Skeletal muscle cell (primary cell): ENCODE results near the gene SEMA3G.

Experiments
- DNase-seq: peaks from one replicate; pipeline ENCODE4 v3.0.0-alpha.2; 2010; ENCODE audit warnings: low read depth
- H3K4me3 ChIP-seq: 2 replicates; pipeline ENCODE4 v1.5.1; 2011; ENCODE audit warnings: low read depth, mild to moderate bottlenecking, control low read depth, low read length, moderate library complexity

The SEMA3G gene

GRCh38 chr3:52480768-52481715 is 36.1 kb upstream of the SEMA3G start:
- DNase-seq = no peak
- H3K4me3 ChIP-seq = no peak overlapping the region

- no peak overlapping the region for H3K4me3 ChIP-seq
- no peak for DNase-seq
Observed at GRCh38 chr3:52479877-52480575, 35.1 kb upstream of the SEMA3G start.

GRCh38 chr3:52479037-52479876 is 34.4 kb upstream of the SEMA3G start:
- no peak overlapping the region for H3K4me3 ChIP-seq
- DNase-seq = no peak

DNA sequence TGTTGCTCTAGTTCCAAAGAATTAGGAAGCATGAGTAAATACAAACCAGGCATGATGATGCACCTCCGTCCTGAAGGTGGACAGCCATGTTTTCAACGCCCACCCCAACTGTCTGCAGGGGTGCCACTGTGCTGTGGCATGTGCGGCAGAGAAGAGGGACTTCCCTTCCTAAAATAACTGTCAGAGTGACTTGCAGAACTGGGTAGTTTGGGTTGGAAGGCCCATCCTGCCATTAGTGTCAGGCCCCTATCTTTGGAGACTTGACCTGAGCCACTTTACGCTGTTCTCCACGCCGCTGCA is 32.8 kb upstream of the SEMA3G start:
- DNase-seq = no peak
- H3K4me3 ChIP-seq = no peak overlapping the region

DNA sequence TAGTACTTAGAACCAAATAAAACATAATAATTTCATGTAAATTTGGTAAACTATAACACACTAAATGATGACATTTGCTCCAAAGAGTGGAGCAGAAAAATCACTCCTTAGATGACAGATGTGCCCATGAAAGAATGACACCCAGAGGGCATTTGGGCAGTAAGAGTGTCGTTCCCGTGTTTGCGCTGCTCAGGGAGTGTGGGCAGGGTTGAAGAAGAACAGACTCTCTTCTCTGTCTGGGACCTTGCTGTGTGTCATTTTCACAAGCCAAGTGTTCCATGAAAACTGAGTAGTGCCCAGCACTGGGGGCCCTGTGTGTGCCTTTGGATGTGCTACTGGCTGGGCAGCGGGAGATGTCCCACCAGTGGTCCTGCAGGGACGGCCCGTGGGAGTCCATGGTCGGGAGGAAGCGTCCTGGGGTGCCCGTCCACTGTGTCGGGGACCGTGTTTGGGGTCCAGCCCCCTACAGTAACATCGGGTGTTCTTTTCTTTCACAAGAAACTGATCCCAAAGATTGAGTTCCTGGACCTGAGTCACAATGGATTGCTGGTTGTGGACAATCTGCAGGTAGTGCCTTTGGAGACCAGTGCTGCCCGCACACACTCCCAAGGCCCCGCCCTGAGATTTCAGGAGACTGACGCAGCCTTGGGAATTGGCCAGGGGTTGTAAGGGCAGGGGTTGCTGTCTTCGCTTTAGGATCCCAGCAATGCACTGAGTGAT is 32.3 kb upstream of the SEMA3G start:
- H3K4me3 ChIP-seq = no peak overlapping the region
- no peak for DNase-seq

- no peak overlapping the region for H3K4me3 ChIP-seq
- no peak for DNase-seq
Observed at GRCh38 chr3:52473026-52473425, 28.1 kb upstream of the SEMA3G start.

DNA sequence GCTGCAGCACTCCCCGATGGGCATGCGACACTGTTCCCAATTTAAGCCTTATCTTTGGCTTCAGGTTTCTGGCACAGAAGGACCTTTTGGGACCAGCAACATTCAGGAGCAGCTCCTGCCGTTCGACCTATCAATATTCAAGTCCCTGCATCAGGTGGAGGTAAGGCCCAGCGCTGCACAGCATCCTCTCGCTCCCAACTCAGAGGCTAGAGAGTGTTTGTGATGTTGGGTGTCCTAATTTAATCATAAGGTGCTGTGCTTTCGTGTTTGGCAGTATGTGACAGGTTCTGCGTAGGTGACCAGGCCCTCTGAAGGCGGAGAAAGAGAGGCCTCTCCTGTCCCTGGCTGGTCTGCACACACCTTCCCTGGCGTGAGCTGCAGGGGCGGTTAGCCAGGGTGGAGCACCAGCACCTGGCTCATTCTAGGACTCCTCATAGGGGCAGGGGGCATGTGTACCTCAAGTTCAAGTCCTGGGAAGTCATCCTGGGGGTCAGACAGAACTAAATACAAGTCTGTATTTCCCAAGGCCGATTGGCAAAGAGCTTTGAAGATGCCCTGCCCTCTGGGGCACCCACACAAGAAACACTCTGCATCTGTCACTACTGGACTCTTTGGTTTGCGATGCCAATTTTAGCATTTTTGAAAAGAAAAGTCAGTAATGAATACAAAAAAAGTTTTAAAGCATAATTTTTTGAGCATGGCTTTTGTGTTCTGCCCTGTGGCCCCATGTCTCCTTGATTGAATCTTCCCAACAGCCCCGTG is 27.5 kb upstream of the SEMA3G start:
- DNase-seq = no peak
- H3K4me3 ChIP-seq = no peak overlapping the region

DNA sequence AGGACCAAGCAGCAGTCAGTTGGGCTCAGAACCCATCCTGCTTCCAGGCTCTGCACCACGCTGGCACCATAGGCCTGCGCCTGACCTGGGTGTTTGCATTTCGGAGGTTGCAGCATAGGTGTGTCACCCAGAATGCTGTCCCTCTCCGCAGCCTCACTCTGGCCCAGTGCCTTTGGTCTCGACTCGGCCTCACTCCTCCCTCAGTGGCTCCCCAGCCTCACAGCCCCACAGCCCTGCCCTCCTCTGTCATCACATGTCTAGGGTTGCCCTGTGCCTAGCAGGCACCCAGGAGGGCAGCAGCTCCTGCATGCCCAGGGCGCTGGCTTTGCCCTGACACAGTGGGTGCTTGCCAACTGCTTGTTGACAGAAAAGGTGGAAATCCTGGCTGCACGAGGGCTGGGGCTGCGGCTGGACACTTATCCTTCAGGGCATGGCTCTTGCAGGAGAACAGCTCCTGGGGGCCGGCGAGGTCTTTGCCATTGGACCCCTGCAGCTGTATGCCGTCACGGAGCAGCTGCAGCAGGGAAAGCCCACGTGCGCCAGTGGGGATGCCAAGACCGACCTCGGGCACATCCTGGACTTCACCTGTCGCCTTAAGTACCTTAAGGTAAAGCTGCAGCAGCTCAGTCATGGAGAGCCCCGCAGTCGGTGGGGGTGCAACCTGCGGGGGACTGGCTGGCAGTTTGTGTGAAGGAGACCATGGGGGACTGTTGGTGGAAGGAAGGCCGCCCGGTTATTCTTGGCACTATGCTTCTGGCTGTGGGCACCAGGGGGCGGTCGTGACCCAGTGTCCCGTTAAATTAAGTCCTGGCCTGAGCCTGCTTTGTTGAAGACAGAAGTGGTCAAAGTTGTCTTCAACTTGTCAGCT is 26.7 kb upstream of the SEMA3G start:
- no peak for DNase-seq
- no peak overlapping the region for H3K4me3 ChIP-seq

- H3K4me3 ChIP-seq = no peak overlapping the region
- DNase-seq = no peak
Observed at GRCh38 chr3:52470920-52471319, 26.0 kb upstream of the SEMA3G start.

DNA sequence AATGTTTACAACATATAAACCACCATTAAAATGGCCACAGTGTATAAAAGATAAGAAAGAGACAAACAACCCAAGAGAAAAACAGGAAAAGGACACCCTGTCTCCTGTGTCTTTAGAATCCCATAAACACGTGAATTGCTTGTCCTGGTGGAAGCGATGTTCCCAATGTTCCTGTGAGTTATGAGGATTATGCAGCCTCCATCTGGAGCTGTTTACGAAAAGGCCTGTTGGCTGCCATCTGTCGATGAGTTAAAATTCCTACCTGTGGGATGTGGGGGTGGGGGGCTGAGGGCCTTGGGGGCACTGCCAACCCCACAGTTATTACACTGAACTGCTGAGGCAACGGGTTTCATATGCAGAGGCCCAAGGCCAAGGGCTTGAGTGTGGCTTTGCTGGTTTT is 24.1 kb upstream of the SEMA3G start:
- DNase-seq = no peak
- no peak overlapping the region for H3K4me3 ChIP-seq

DNA sequence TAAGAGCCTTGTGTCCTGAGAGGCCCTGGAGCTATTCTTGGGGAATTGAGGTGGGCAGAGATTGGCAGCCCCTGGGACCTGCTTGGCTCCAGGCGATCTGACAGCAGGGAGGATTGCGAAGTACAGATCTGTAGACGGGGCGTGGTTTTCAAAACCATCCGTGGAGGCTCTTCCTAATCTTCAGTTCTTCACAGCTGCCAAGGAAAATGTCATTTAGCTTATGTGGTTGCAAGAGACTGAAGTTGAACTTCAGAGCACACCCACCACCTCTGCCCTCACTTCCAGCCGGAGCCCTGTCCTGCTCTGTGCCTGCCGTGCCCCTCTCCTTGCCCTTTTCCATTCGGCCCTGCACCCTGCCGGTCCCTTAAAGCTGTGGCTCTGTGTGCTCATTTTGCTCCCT is 23.4 kb upstream of the SEMA3G start:
- DNase-seq = no peak
- H3K4me3 ChIP-seq = no peak overlapping the region

DNA sequence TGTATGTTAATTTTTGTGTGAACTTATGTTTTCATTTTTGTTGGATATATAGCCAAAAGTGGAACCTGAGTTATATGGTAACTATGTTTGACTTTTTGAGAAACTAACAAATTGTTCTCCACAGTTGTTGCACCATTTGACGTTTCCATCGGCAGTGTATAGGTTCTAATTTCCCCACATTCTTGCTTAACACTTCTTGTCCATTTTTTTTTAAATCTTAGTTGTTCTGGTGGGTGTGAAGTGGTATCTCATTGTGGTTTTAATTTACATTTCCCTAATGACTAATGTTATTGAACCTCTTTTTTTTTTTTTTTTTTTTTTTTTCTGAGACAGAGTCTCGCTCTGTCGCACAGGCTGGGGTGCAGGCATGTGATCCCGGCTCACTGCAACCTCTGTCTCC is 18.5 kb upstream of the SEMA3G start:
- no peak for DNase-seq
- H3K4me3 ChIP-seq = no peak overlapping the region

- DNase-seq = no peak
- no peak overlapping the region for H3K4me3 ChIP-seq
Observed at GRCh38 chr3:52461874-52462273, 17.0 kb upstream of the SEMA3G start.

- no peak for DNase-seq
- H3K4me3 ChIP-seq = no peak overlapping the region
Observed at GRCh38 chr3:52458770-52459545, 14.1 kb upstream of the SEMA3G start.

- no peak overlapping the region for H3K4me3 ChIP-seq
- DNase-seq = no peak
Observed at GRCh38 chr3:52458031-52458760, 13.3 kb upstream of the SEMA3G start.

- no peak for DNase-seq
- peak overlapping the region; percentile 94 for H3K4me3 ChIP-seq
Observed at GRCh38 chr3:52456800-52457183, 11.9 kb upstream of the SEMA3G start.
